HepG2 (cell line): Measurements from ENCODE around the gene PRKAR1B. TPM values are rescaled to one million over a fixed set of nuclear protein-coding genes. Genes with fewer than 3 reads are reported as not detected.

Experiments used
- ATAC-seq: fragments of 200-7000 bp; cut with Tn5 transposase; 3 replicates; pipeline ENCODE4 v1.9.1; 2020; ENCODE audit warnings: mild to moderate bottlenecking, moderate library complexity
- BruUV-seq: library from RNA; stranded (reverse); fragments of 400-500 nt; replicated peaks from 2 replicates; lab custom pipeline; 2021; lab: Mats Ljungman, UMichigan
- CTCF ChIA-PET: fragments of 300-600 bp; formaldehyde crosslinking; extraction: SDS; loops from one replicate; lab custom pipeline; 2021; ENCODE audit warnings: low total read pairs, inconsistent platforms, low intra/inter-chr PET ratio; lab: Yijun Ruan, JAX
- POLR2A ChIA-PET: fragments of 350-600 bp; sonication (Branson Sonifier 250); formaldehyde crosslinking; loops from one replicate; lab custom pipeline; 2020; ENCODE audit warnings: antibody characterized with exemption, inconsistent platforms; lab: Yijun Ruan, JAX
- DNase-seq: peaks from one replicate; pipeline ENCODE4 v3.0.0-alpha.2; 2015; ENCODE audit warnings: low spot score
- FAIRE-seq: peaks from 3 replicates; lab custom pipeline; 2011; peaks lifted over from hg19 to GRCh38; lab: Jason Lieb, UNC
- H2AFZ ChIP-seq: one replicate; pipeline ENCODE4 v1.6.1; 2011; ENCODE audit warnings: low read length, inconsistent platforms
- H3K27ac ChIP-seq: fragments of 300-600 bp; 3 replicates; pipeline ENCODE4 v1.8.0; 2011; ENCODE audit warnings: mixed run types, mild to moderate bottlenecking, mixed read lengths, low read length, inconsistent platforms; ENCODE audit not compliant: insufficient read depth; ENCODE audit errors: extremely low read length
- H3K27me3 ChIP-seq, 2 experiments: fragments of 200-600 bp in 1 of 2; 2 replicates in 1 of 2; 3 replicates in 1 of 2; pipeline versions ENCODE4 v1.6.0 to v1.8.0; 2011; ENCODE audit warnings: low read length in 2 of 2, mild to moderate bottlenecking in 2 of 2, moderate library complexity in 2 of 2, inconsistent platforms in 1 of 2; ENCODE audit not compliant: insufficient read depth in 2 of 2, control insufficient read depth in 1 of 2
- H3K36me3 ChIP-seq, 2 experiments: fragments of 200-600 bp in 1 of 2; replicated peaks in 1 of 2; 2 replicates in 1 of 2; 3 replicates in 1 of 2; pipeline versions ENCODE4 v1.5.1 to v1.8.0; 2011; ENCODE audit warnings: low read length in 2 of 2, inconsistent platforms in 1 of 2; ENCODE audit not compliant: insufficient read depth in 2 of 2, control insufficient read depth in 1 of 2
- H3K4me1 ChIP-seq: 2 replicates; pipeline ENCODE4 v1.5.1; 2012; ENCODE audit warnings: low read length, inconsistent platforms; ENCODE audit not compliant: insufficient read depth
- H3K4me2 ChIP-seq: 2 replicates; pipeline ENCODE4 v1.6.0; 2011; ENCODE audit warnings: low read depth, low read length, inconsistent platforms
- H3K4me3 ChIP-seq, 3 experiments: fragments of 200-600 bp in 1 of 3; sonication (generic), shearing (Covaris generic) in 1 of 3; replicated peaks in 1 of 3; 2 replicates each; pipeline ENCODE4 v1.5.1; 2011 to 2016; ENCODE audit warnings: low read length in 3 of 3, inconsistent platforms in 2 of 3, low read depth in 2 of 3, mild to moderate bottlenecking in 2 of 3, control low read depth in 1 of 3, mixed read lengths in 1 of 3; ENCODE audit not compliant: insufficient read depth in 1 of 3
- H3K79me2 ChIP-seq: one replicate; pipeline ENCODE4 v1.6.1; 2011; ENCODE audit warnings: low read length, inconsistent platforms; ENCODE audit not compliant: insufficient read depth
- H3K9ac ChIP-seq: 2 replicates; pipeline ENCODE4 v1.6.0; 2011; ENCODE audit warnings: mild to moderate bottlenecking, low read depth, low read length, inconsistent platforms; ENCODE audit not compliant: insufficient read depth
- H3K9me3 ChIP-seq: 2 replicates; pipeline ENCODE4 v1.5.1; 2012; ENCODE audit warnings: mild to moderate bottlenecking, low read length
- H4K20me1 ChIP-seq: 2 replicates; pipeline ENCODE4 v1.6.0; 2011; ENCODE audit warnings: inconsistent platforms, mild to moderate bottlenecking, low read length, moderate library complexity; ENCODE audit not compliant: insufficient read depth
- CAMTA2 ChIP-seq: sonication (generic); formaldehyde crosslinking; IDR thresholded peaks from 2 replicates; pipeline ENCODE4 v1.4.0; 2020; ENCODE audit warnings: mild to moderate bottlenecking, missing genetic modification reagents, borderline replicate concordance
- IRF2 ChIP-seq: IDR thresholded peaks from 2 replicates; pipeline ENCODE4 v1.6.1; 2018; ENCODE audit warnings: missing genetic modification reagents, missing compliant biosample characterization
- KDM5B ChIP-seq: sonication (generic); formaldehyde crosslinking; IDR thresholded peaks from 2 replicates; pipeline ENCODE4 v1.4.0; 2020; ENCODE audit warnings: missing genetic modification reagents, mild to moderate bottlenecking, borderline replicate concordance
- KMT2B ChIP-seq: IDR thresholded peaks from 2 replicates; pipeline ENCODE4 v1.6.1; 2016; ENCODE audit warnings: missing genetic modification reagents, missing compliant biosample characterization
- MATR3 ChIP-seq: sonication (generic); formaldehyde crosslinking; IDR thresholded peaks from 2 replicates; pipeline ENCODE4 v1.4.0; 2020; ENCODE audit warnings: missing genetic modification reagents
- PHF21A ChIP-seq: sonication (generic); formaldehyde crosslinking; IDR thresholded peaks from 2 replicates; pipeline ENCODE4 v1.5.0; 2020; ENCODE audit warnings: mild to moderate bottlenecking, missing genetic modification reagents
- ZNF224 ChIP-seq: sonication (generic); formaldehyde crosslinking; IDR thresholded peaks from 2 replicates; pipeline ENCODE4 v1.5.0; 2020; ENCODE audit warnings: mild to moderate bottlenecking, missing genetic modification reagents
- ZNF253 ChIP-seq: sonication (generic); formaldehyde crosslinking; IDR thresholded peaks from 2 replicates; pipeline ENCODE4 v1.8.0; 2022; ENCODE audit warnings: mild to moderate bottlenecking, missing genetic modification reagents, borderline replicate concordance
- ZNF446 ChIP-seq: sonication (generic); formaldehyde crosslinking; IDR thresholded peaks from 2 replicates; pipeline ENCODE4 v1.5.0; 2020; ENCODE audit warnings: mild to moderate bottlenecking, missing genetic modification reagents
- ZNF510 ChIP-seq: sonication (generic); formaldehyde crosslinking; IDR thresholded peaks from 2 replicates; pipeline ENCODE4 v1.4.0; 2020; ENCODE audit warnings: low read depth, mild to moderate bottlenecking, missing genetic modification reagents
- ZNF709 ChIP-seq: sonication (generic); formaldehyde crosslinking; IDR thresholded peaks from 2 replicates; pipeline ENCODE4 v1.5.0; 2020; ENCODE audit warnings: mild to moderate bottlenecking, missing genetic modification reagents
- ZNF776 ChIP-seq: sonication (generic); formaldehyde crosslinking; IDR thresholded peaks from 2 replicates; pipeline ENCODE4 v1.4.0; 2020; ENCODE audit warnings: mild to moderate bottlenecking, missing genetic modification reagents
- WGBS: methylation state at CpG from one replicate; pipeline ENCODE4 v1.1.6; 2017; ENCODE audit warnings: low lambda C conversion rate; 5-methylcytosine and 5-hydroxymethylcytosine counted together
- in situ Hi-C: cut with HindIII; loops from 2 replicates; pipeline ENCODE4 v1.10.0; 2017; ENCODE audit warnings: low pct_unique_long_range_greater_than_20kb; ENCODE audit not compliant: extremely low pct_ligation_motif_present
- intact Hi-C: fragments of 100-400 bp; cut with micrococcal nuclease; formaldehyde crosslinking; loops from one replicate; pipeline ENCODE4 v1.10.0; 2022; ENCODE audit not compliant: unreplicated experiment
- polyA plus RNA-seq, 8 experiments: library from polyadenylated mRNA; depleted of rRNA in 3 of 8; stranded (reverse) in 7 of 8; unstranded in 1 of 8; fragments of >200 nt; fragmentation: Illumina TruSeq in 4 of 8; extraction: Trizol in 4 of 8; gene quantifications; 2 replicates each; pipeline versions ENCODE4 v1.2.1 to v1.2.3, GENCODE V29; 2011 to 2016; ENCODE audit warnings: low read depth in 4 of 8, missing spikeins in 1 of 8, mixed read lengths in 1 of 8; ENCODE audit not compliant: insufficient read depth in 1 of 8
- total RNA-seq, 5 experiments: library from RNA; depleted of rRNA; stranded (reverse); fragments of >200 nt; fragmentation: Illumina TruSeq; extraction: Trizol; gene quantifications; 2 replicates each; pipeline ENCODE4 v1.2.3, GENCODE V29; 2016; ENCODE audit warnings: low read depth in 1 of 5
- TF ChIP-seq, protein P1 (sequence below): fragments of 450-650 bp; IDR thresholded peaks from 2 replicates; pipeline ENCODE4 v1.6.1; 2017
- TF ChIP-seq, protein P2 (sequence below): sonication (generic); formaldehyde crosslinking; conservative IDR thresholded peaks from 2 replicates; pipeline ENCODE4 v1.4.0; 2020; ENCODE audit warnings: missing genetic modification reagents
- TF ChIP-seq, protein P3 (sequence below): sonication (generic); formaldehyde crosslinking; IDR thresholded peaks from 2 replicates; pipeline ENCODE4 v1.5.1; 2020; ENCODE audit warnings: mild to moderate bottlenecking, missing genetic modification reagents, moderate library complexity

PRKAR1B gene
- total and polyA plus RNA-seq, 2 of the 13 experiments (the other 11 are each of a cell fraction or from before 2014, with no cell fraction given) = 7.9 to 28.2 TPM

DNA sequence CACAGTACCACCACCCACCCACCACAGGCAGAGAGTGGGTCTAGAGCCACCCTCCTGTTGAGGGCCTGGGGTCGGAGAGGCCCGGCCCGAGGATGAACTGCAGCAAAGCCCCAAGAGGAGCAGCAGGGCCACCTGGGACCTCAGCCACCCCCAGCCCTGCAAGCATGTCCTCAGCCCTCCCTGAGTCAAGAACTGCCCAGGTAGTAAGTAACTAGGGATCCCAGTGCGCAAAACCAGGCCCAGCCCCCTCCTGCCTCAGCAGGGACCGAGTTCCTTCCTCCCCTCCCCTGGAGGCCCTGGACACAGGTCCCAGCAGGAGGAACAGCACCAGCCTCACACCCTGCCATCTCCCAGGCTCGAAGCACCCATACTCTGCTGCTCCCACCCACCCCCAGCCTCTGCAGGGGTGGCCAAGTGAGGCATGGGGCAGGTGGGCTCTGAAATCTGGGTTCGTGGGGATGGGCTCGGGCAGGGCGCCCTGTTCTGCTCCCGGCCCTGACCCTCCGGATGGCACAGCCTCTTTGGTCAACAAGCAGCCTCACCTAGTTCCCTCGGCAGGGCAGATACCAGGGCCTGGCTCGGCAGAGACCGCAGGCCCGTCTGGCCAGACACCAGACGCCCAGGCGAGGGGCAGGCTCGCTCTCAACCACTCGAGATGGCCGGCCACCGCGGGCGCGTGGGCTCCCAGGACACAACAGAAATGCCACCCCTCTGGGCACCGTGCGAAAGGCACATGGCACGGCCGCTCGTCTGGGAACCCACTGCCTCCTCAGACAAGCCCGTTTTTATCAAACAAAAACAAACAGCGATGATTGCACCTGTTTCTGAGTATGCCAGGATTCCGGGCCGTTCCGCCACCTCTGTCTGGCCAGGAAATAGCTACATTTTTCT, 222.6 kb downstream of the PRKAR1B start:
- BruUV-seq = no TSS peak
- ChIA-PET POLR2A (interaction anchor here (1.0 to 2.0 kb wide), 10 partner anchors 12 to 131 kb away, joined by 3 to 17 read pairs (median 6); partner anchors contain the start of gene PDGFA), CTCF (no interaction called here)
- Histone ChIP-seq H3K4me1 (peaks cover 38% of the 10 kb centered on the region), H3K9me3 (no peaks in the 10 kb centered on the region), H3K36me3 (no peaks in the 10 kb centered on the region), H3K4me2 (peak overlapping the region; percentile 70), H3K4me3 (peak overlapping the region in 1 of 3 experiments; percentile 54; a peak in 1 of 6 replicates), H3K27me3 (no peaks in the 10 kb centered on the region), H3K9ac (peak overlapping the region; percentile 50), H4K20me1 (peaks cover 5% of the 10 kb centered on the region; the same call in 1 of the 2 replicates), H3K27ac (no peak overlapping the region), H2AFZ (no peak overlapping the region), H3K79me2 (no peaks in the 10 kb centered on the region)
- 72% methylated on average over 14 of the region's 34 CpGs for WGBS
- intact Hi-C loops = loop anchor here (5.0 kb wide), 1 partner anchor 67 kb away; no protein-coding TSS in a partner anchor
- in situ Hi-C loops = no loop called here
- DNase-seq (no peak), ATAC-seq (peak; percentile 5; the same call in 2 of the 3 replicates), FAIRE-seq (no peak)
- no peak for TF ChIP-seq IRF2
- 0 out of 2 replicates have a peak, but pooled peaks have one; percentile 65 for TF ChIP-seq CAMTA2 (CRISPR knock-in tag)
- TF ChIP-seq KDM5B = 0 out of 2 replicates have a peak, but pooled peaks have one; percentile 30
- no peak for TF ChIP-seq ZNF253 (CRISPR knock-in tag)
- TF ChIP-seq ZNF510 (CRISPR knock-in tag) = peak; percentile 48; the same call in 1 of the 2 replicates
- TF ChIP-seq, protein P1, sequence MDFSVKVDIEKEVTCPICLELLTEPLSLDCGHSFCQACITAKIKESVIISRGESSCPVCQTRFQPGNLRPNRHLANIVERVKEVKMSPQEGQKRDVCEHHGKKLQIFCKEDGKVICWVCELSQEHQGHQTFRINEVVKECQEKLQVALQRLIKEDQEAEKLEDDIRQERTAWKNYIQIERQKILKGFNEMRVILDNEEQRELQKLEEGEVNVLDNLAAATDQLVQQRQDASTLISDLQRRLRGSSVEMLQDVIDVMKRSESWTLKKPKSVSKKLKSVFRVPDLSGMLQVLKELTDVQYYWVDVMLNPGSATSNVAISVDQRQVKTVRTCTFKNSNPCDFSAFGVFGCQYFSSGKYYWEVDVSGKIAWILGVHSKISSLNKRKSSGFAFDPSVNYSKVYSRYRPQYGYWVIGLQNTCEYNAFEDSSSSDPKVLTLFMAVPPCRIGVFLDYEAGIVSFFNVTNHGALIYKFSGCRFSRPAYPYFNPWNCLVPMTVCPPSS = no peak
- TF ChIP-seq, protein P2, sequence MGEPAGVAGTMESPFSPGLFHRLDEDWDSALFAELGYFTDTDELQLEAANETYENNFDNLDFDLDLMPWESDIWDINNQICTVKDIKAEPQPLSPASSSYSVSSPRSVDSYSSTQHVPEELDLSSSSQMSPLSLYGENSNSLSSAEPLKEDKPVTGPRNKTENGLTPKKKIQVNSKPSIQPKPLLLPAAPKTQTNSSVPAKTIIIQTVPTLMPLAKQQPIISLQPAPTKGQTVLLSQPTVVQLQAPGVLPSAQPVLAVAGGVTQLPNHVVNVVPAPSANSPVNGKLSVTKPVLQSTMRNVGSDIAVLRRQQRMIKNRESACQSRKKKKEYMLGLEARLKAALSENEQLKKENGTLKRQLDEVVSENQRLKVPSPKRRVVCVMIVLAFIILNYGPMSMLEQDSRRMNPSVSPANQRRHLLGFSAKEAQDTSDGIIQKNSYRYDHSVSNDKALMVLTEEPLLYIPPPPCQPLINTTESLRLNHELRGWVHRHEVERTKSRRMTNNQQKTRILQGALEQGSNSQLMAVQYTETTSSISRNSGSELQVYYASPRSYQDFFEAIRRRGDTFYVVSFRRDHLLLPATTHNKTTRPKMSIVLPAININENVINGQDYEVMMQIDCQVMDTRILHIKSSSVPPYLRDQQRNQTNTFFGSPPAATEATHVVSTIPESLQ (CRISPR knock-in tag) = no peak
- no peak for TF ChIP-seq KMT2B (CRISPR knock-in tag)
- TF ChIP-seq ZNF709 (CRISPR knock-in tag) = 0 out of 2 replicates have a peak, but pooled peaks have one; percentile 28
- no peak for TF ChIP-seq ZNF224 (CRISPR knock-in tag)
- peak; percentile 50; the same call in 1 of the 2 replicates for TF ChIP-seq ZNF446 (CRISPR knock-in tag)
- TF ChIP-seq ZNF776 = 0 out of 2 replicates have a peak, but pooled peaks have one; percentile 54
- TF ChIP-seq, protein P3, sequence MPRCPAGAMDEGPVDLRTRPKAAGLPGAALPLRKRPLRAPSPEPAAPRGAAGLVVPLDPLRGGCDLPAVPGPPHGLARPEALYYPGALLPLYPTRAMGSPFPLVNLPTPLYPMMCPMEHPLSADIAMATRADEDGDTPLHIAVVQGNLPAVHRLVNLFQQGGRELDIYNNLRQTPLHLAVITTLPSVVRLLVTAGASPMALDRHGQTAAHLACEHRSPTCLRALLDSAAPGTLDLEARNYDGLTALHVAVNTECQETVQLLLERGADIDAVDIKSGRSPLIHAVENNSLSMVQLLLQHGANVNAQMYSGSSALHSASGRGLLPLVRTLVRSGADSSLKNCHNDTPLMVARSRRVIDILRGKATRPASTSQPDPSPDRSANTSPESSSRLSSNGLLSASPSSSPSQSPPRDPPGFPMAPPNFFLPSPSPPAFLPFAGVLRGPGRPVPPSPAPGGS (CRISPR knock-in tag) = 0 out of 2 replicates have a peak, but pooled peaks have one; percentile 10
- no peak for TF ChIP-seq PHF21A
- no peak for TF ChIP-seq MATR3 (CRISPR knock-in tag)
